HepG2 (cell line): ENCODE results near the gene NPAS2. TPM values are rescaled to one million over a fixed set of nuclear protein-coding genes. Genes with fewer than 3 reads are reported as not detected.

ENCODE experiments used
- AHR ChIP-seq: IDR thresholded peaks from 2 replicates; pipeline ENCODE4 v1.6.1; 2018; ENCODE audit warnings: missing genetic modification reagents, missing compliant biosample characterization
- HDAC2 ChIP-seq: sonication (generic); formaldehyde crosslinking; IDR thresholded peaks from 2 replicates; pipeline ENCODE4 v1.4.0; 2020; ENCODE audit warnings: missing genetic modification reagents
- HOXA5 ChIP-seq: sonication (generic); formaldehyde crosslinking; IDR thresholded peaks from 2 replicates; pipeline ENCODE4 v1.4.0; 2020; ENCODE audit warnings: missing genetic modification reagents
- KDM5B ChIP-seq: sonication (generic); formaldehyde crosslinking; IDR thresholded peaks from 2 replicates; pipeline ENCODE4 v1.4.0; 2020; ENCODE audit warnings: missing genetic modification reagents, mild to moderate bottlenecking, borderline replicate concordance
- MLX ChIP-seq: IDR thresholded peaks from 2 replicates; pipeline ENCODE4 v1.6.1; 2016
- MYC ChIP-seq: sonication (generic); formaldehyde crosslinking; IDR thresholded peaks from 2 replicates; pipeline ENCODE4 v1.9.0; 2021; ENCODE audit warnings: missing genetic modification reagents, borderline replicate concordance
- NFKB2 ChIP-seq: sonication (generic); formaldehyde crosslinking; IDR thresholded peaks from 2 replicates; pipeline ENCODE4 v1.4.0; 2020; ENCODE audit warnings: missing genetic modification reagents, borderline replicate concordance
- NR2C2 ChIP-seq: sonication (generic); formaldehyde crosslinking; IDR thresholded peaks from 2 replicates; pipeline ENCODE4 v1.4.0; 2020; ENCODE audit warnings: missing genetic modification reagents, mild to moderate bottlenecking, moderate library complexity, borderline replicate concordance
- NRL ChIP-seq: sonication (generic); formaldehyde crosslinking; IDR thresholded peaks from 2 replicates; pipeline ENCODE4 v1.5.0; 2020; ENCODE audit warnings: missing genetic modification reagents, mild to moderate bottlenecking, moderate library complexity, borderline replicate concordance
- PATZ1 ChIP-seq: sonication (generic); formaldehyde crosslinking; IDR thresholded peaks from 2 replicates; pipeline ENCODE4 v1.4.0; 2020; ENCODE audit warnings: missing genetic modification reagents
- PAXIP1 ChIP-seq: sonication (generic); formaldehyde crosslinking; conservative IDR thresholded peaks from 2 replicates; pipeline ENCODE4 v1.4.0; 2020; ENCODE audit warnings: mild to moderate bottlenecking, missing genetic modification reagents, moderate library complexity
- REL ChIP-seq: sonication (generic); formaldehyde crosslinking; conservative IDR thresholded peaks from 2 replicates; pipeline ENCODE4 v1.8.0; 2022; ENCODE audit warnings: mild to moderate bottlenecking, missing genetic modification reagents, moderate library complexity
- SMAD3 ChIP-seq: sonication (generic); formaldehyde crosslinking; IDR thresholded peaks from 2 replicates; pipeline ENCODE4 v1.4.0; 2020; ENCODE audit warnings: missing genetic modification reagents
- TEAD3 ChIP-seq: optimal IDR thresholded peaks from 2 replicates; pipeline ENCODE3; 2016; ENCODE audit warnings: borderline replicate concordance
- ZBTB49 ChIP-seq: sonication (generic); formaldehyde crosslinking; IDR thresholded peaks from 2 replicates; pipeline ENCODE4 v1.4.0; 2020; ENCODE audit warnings: missing genetic modification reagents, borderline replicate concordance
- ZBTB7B ChIP-seq: sonication (generic); formaldehyde crosslinking; IDR thresholded peaks from 2 replicates; pipeline ENCODE4 v1.4.0; 2020; ENCODE audit warnings: missing genetic modification reagents
- ZNF274 ChIP-seq: sonication (generic); formaldehyde crosslinking; IDR thresholded peaks from 2 replicates; pipeline ENCODE4 v1.5.1; 2020; ENCODE audit warnings: mild to moderate bottlenecking, missing genetic modification reagents
- ZNF367 ChIP-seq: sonication (generic); formaldehyde crosslinking; IDR thresholded peaks from 2 replicates; pipeline ENCODE4 v1.4.0; 2020; ENCODE audit warnings: missing genetic modification reagents, borderline replicate concordance
- ZNF614 ChIP-seq: IDR thresholded peaks from 2 replicates; pipeline ENCODE4 v1.6.1; 2018; ENCODE audit warnings: missing biosample characterization, missing genetic modification reagents, inconsistent platforms, borderline replicate concordance
- ZSCAN25 ChIP-seq: sonication (generic); formaldehyde crosslinking; IDR thresholded peaks from 2 replicates; pipeline ENCODE4 v1.8.0; 2022; ENCODE audit warnings: mild to moderate bottlenecking, missing genetic modification reagents
- polyA plus RNA-seq, 8 experiments: library from polyadenylated mRNA; depleted of rRNA in 3 of 8; stranded (reverse) in 7 of 8; unstranded in 1 of 8; fragments of >200 nt; fragmentation: Illumina TruSeq in 4 of 8; extraction: Trizol in 4 of 8; gene quantifications; 2 replicates each; pipeline versions ENCODE4 v1.2.1 to v1.2.3, GENCODE V29; 2011 to 2016; ENCODE audit warnings: low read depth in 4 of 8, missing spikeins in 1 of 8, mixed read lengths in 1 of 8; ENCODE audit not compliant: insufficient read depth in 1 of 8
- total RNA-seq, 5 experiments: library from RNA; depleted of rRNA; stranded (reverse); fragments of >200 nt; fragmentation: Illumina TruSeq; extraction: Trizol; gene quantifications; 2 replicates each; pipeline ENCODE4 v1.2.3, GENCODE V29; 2016; ENCODE audit warnings: low read depth in 1 of 5

The NPAS2 gene
- total and polyA plus RNA-seq, 2 of the 13 experiments (the other 11 are each of a cell fraction or from before 2014, with no cell fraction given), result 14.8 to 37.5 TPM

- TF ChIP-seq MLX (CRISPR knock-in tag) (no peak), NR2C2 (CRISPR knock-in tag) (0 out of 2 replicates have a peak, but pooled peaks have one; percentile 15), NRL (CRISPR knock-in tag) (0 out of 2 replicates have a peak, but pooled peaks have one; percentile 10), NFKB2 (peak; percentile 69; the same call in 1 of the 2 replicates), HOXA5 (0 out of 2 replicates have a peak, but pooled peaks have one; percentile 12), SMAD3 (CRISPR knock-in tag) (0 out of 2 replicates have a peak, but pooled peaks have one; percentile 40), REL (CRISPR knock-in tag) (no peak), PAXIP1 (CRISPR knock-in tag) (0 out of 2 replicates have a peak, but pooled peaks have one; percentile 15), MYC (CRISPR knock-in tag) (peak; percentile 41; the same call in 1 of the 2 replicates), HDAC2 (0 out of 2 replicates have a peak, but pooled peaks have one; percentile 3), ZNF274 (CRISPR knock-in tag) (0 out of 2 replicates have a peak, but pooled peaks have one; percentile 48), ZSCAN25 (CRISPR knock-in tag) (peak; percentile 42; the same call in 1 of the 2 replicates), ZBTB49 (0 out of 2 replicates have a peak, but pooled peaks have one; percentile 12), ZBTB7B (CRISPR knock-in tag) (0 out of 2 replicates have a peak, but pooled peaks have one; percentile 16), ZNF367 (CRISPR knock-in tag) (0 out of 2 replicates have a peak, but pooled peaks have one; percentile 39), KDM5B (CRISPR knock-in tag) (0 out of 2 replicates have a peak, but pooled peaks have one; percentile 1), AHR (CRISPR knock-in tag) (peak; percentile 35; the same call in 1 of the 2 replicates), PATZ1 (CRISPR knock-in tag) (peak; percentile 60; the same call in 1 of the 2 replicates), TEAD3 (peak; percentile 3), ZNF614 (CRISPR knock-in tag) (no peak)
Measured at GRCh38 chr2:100782380-100782878, 37.5 kb upstream of the NPAS2 start (continued).
